HG03025 (cell line): ENCODE results near the gene STX18.
A peak's percentile ranks its signal among the peaks of the same experiment; 100 is the strongest.

ENCODE experiments used
- ATAC-seq: cut with Tn5 transposase; IDR thresholded peaks from one replicate; pipeline ENCODE4 v1.9.1; 2021; ENCODE audit warnings: mild to moderate bottlenecking, moderate library complexity; ENCODE audit not compliant: unreplicated experiment, low FRiP score

Gene STX18

DNA sequence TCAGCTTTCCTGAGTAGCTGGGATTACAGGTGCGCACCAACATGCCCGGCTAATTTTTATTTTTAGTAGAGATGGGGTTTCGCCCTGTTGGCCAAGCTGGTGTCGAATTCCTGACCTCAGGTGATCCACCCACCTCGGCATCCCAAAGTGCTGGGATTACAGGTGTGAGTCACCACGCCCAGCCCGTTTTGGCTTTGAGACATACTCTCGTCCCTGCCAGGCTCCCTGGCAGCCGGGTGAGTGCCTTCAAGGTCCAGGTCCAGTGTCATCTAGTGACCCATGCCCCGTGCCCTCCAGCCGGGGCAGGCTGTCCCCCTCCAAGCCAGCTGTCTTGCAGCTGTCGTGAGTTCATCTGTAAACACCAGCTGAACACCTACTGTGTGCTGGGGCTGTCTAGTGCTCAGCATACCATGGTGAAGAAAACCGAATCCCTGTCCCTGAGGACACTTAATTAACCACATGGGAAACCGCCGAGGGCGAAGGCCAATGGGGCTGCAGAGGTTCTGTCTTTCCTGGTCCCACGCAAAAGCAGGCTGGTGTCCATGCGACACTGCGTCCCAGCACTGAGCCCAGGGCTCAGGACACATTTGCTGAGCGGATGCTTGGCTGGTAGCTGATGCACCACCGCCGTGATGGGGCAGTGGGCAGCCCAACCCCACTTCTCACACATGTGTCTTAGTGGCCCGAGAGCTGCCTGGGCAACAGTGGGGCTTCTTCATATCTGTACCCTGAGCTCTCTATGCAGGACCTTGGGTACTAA, 133.1 kb downstream of the STX18 start:
- ATAC-seq: no peak

GRCh38 chr4:4408132-4408523, 133.7 kb downstream of the STX18 start:
- no peak for ATAC-seq

- no peak for ATAC-seq
These were observed 134.3 kb downstream of the STX18 start for GRCh38 chr4:4407299-4408131.

DNA sequence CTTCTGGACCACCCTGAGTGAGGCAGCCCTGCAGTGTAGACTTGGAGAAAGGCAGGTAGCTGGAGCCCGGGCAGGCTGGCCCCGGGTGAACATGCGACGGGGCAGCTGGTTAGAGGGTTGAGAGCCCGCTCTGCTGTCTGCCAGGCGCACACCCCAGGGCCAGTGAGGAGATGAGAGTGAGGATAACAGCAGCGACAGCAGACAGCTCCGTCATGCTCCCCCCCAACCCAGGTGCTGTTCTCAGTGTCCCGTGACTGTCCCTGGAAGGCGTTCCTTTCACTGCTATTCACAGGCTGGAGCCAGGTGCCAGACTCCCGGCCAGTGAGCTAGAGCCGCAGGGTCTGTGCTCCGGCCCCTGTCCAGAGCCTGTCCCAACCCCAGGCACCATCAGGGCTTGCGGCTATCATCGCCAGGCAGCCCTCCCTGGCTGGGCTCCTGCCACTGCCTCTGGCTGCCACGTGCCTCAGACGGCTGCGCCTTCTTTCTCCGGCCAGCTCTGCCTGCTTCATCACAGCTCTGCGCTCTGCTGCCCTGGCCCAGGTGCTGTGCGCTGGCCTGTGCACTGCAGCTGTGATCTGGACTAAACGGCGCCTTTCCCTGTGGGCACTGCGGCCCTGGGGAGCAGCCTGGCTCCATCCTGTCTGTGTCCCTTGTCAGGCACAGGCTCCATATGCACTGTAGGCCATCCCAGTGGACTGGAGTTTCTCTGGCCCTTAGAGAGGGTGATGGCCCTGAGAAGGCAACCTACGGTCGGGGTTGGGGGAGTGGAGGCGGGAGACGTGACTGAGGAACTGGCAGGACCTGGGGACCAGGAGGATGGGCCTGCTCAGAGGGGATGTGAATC, 135.2 kb downstream of the STX18 start:
- ATAC-seq: no peak

- no peak for ATAC-seq
These were observed 136.4 kb downstream of the STX18 start for GRCh38 chr4:4405358-4405962.

GRCh38 chr4:4402966-4403365, 138.9 kb downstream of the STX18 start:
- ATAC-seq: no peak

DNA sequence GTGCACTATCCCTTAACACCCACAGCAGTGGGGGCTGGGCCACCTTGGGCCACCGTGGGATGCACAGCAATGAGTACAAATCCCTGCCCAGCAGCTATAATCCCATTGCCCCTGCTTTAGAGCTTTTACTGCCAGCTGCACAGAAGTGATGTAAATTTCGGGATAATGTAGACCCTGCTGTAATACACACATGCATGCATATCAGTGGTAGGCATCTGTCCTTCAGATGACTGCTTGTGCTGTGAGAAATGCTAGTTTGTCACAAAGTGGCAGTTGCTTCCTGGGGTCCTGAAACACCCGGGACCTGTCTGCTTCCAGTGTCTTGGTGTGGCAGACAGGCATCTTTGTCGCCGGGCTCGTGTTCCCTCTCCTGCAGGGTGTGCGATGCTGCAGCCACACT, 140.8 kb downstream of the STX18 start:
- no peak for ATAC-seq

DNA sequence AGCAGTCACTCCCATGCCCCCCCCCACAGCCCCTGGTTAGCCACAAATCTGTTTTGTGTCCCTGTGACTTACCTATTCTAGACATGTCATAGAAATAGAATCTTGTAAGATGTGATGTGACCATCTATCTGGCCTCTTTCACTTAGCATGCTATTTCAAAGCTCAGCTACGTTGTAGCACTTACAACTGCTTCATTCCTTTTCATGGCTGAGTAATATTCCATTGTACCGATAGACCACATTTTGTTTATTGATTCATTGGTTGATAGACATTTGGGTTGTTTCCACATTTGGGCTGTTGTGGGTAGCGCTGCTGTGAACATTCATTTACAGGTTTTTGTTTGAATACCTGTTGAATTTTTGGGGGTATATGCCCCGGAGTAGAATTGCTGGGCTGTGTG, 143.4 kb downstream of the STX18 start:
- ATAC-seq: no peak

- no peak for ATAC-seq
These were observed 144.4 kb downstream of the STX18 start for GRCh38 chr4:4397441-4397819.

GRCh38 chr4:4396628-4397440, 145.0 kb downstream of the STX18 start:
- no peak for ATAC-seq

- ATAC-seq: peak; percentile 74
These were observed 145.8 kb downstream of the STX18 start for GRCh38 chr4:4395849-4396627.

- no peak for ATAC-seq
These were observed 146.5 kb downstream of the STX18 start for GRCh38 chr4:4395371-4395770.

DNA sequence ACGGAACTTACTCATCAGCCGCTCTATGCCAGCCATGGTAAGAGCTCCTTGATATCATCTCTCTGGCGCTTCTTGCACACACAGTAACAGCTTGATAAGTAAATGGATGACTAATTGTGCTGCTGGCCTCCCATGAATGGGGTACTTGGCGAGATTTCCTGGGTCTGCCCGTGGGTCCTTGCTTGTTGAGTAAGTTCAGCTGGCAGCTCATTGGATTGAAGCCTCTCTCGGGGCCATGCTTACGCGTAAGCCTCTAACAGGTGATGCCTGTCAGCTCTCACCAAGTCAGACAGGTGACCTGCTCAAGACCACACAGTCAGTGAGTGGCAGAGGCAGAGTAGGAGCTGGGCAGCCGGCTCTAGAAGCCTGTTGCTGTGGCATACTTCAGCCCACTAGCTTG, 147.2 kb downstream of the STX18 start:
- ATAC-seq: no peak

GRCh38 chr4:4392501-4393183, 149.2 kb downstream of the STX18 start:
- no peak for ATAC-seq

GRCh38 chr4:4391866-4392265, 150.0 kb downstream of the STX18 start:
- no peak for ATAC-seq

DNA sequence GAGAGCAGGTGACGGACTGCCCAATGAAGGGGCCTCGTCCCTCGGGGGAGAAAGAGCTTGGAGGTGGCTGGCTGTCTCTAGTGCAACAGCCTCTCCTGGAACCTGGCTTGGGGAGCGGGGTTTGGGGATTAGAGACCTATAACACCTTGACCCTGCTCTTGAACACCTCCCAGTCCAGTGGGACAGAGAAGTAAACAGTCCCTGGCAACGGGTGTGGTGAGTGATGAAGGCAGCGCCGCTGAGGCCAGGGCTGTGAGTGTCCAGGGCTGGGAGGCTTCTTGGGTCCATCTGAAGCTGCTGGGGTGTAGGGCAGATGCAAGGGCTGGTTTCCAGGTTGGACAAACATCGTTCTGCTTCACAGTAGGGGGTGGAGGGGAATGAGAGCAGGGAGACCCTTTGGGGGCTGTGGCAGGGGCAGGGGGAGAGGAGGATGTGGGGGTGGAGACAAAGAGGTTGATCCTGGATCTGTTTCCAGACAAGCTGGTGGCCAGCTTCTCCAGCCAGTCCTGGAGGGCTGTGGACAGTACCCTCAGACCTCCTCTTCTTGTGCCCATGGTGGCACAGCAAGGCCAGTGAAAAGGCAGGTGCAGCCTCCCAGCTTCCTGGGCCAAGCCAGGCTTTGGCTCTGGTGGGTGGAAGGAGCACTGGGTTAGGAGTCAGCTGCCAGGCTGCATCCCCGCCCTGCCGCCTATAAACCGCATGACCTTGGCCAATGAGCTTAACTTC, 151.2 kb downstream of the STX18 start:
- no peak for ATAC-seq

- ATAC-seq: no peak
These were observed 151.8 kb downstream of the STX18 start for GRCh38 chr4:4390046-4390445.
